GM12878 (cell line): ENCODE results near the gene POU3F3. TPM values are rescaled to one million over a fixed set of nuclear protein-coding genes. Genes with fewer than 3 reads are reported as not detected.

ENCODE experiments used
- ATAC-seq: fragments of 200-7000 bp; cut with Tn5 transposase; 3 replicates; pipeline ENCODE4 v1.9.1; 2020; ENCODE audit warnings: mild to moderate bottlenecking, moderate library complexity
- BruUV-seq: library from RNA; stranded (reverse); fragments of 400-500 nt; replicated peaks from 2 replicates; lab custom pipeline; 2021; lab: Mats Ljungman, UMichigan
- CTCF ChIA-PET: fragments of 300-600 bp; sonication (Branson Sonifier 250); formaldehyde crosslinking; extraction: SDS; loops from one replicate; lab custom pipeline; 2021; ENCODE audit warnings: inconsistent platforms; lab: Yijun Ruan, JAX
- POLR2A ChIA-PET: fragments of 350-600 bp; formaldehyde crosslinking; extraction: SDS; loops from one replicate; lab custom pipeline; 2021; ENCODE audit warnings: inconsistent platforms; lab: Charles Lee
- RAD21 ChIA-PET: fragments of 300-600 bp; sonication (Branson Sonifier 250); formaldehyde crosslinking; loops from one replicate; lab custom pipeline; 2023; ENCODE audit warnings: antibody characterized with exemption; ENCODE audit not compliant: unreplicated experiment; lab: Charles Lee
- SMC1A ChIA-PET: fragments of 300-600 bp; sonication (Branson Sonifier 250); formaldehyde crosslinking; loops from one replicate; lab custom pipeline; 2023; ENCODE audit not compliant: unreplicated experiment, uncharacterized antibody; lab: Charles Lee
- DNase-seq: peaks from one replicate; pipeline ENCODE4 v3.0.0-alpha.2; 2011; ENCODE audit warnings: low read depth, low spot score
- FAIRE-seq: peaks from 3 replicates; lab custom pipeline; 2011; peaks lifted over from hg19 to GRCh38; lab: Jason Lieb, UNC
- H2AFZ ChIP-seq: 2 replicates; pipeline ENCODE4 v1.6.0; 2011; ENCODE audit warnings: low read depth, low read length, control low read depth; ENCODE audit not compliant: control insufficient read depth
- H3K27ac ChIP-seq: 2 replicates; pipeline ENCODE4 v1.5.1; 2011; ENCODE audit warnings: control low read depth; ENCODE audit not compliant: control insufficient read depth, insufficient read depth
- H3K27me3 ChIP-seq, 2 experiments: replicated peaks in 1 of 2; 2 replicates each; pipeline versions ENCODE4 v1.6.0 to v1.6.1; 2011; ENCODE audit warnings: low read length in 1 of 2; ENCODE audit not compliant: control insufficient read depth in 2 of 2, insufficient read depth in 2 of 2
- H3K36me3 ChIP-seq, 2 experiments: 2 replicates each; pipeline ENCODE4 v1.5.1; 2011; ENCODE audit warnings: low read length in 1 of 2; ENCODE audit not compliant: control insufficient read depth in 2 of 2, insufficient read depth in 2 of 2
- H3K4me1 ChIP-seq: 2 replicates; pipeline ENCODE4 v1.6.1; 2011; ENCODE audit warnings: mild to moderate bottlenecking, low read length, moderate library complexity, mixed read lengths; ENCODE audit not compliant: control insufficient read depth, insufficient read depth
- H3K4me2 ChIP-seq: 2 replicates; pipeline ENCODE4 v1.6.0; 2011; ENCODE audit warnings: control low read depth; ENCODE audit not compliant: control insufficient read depth, insufficient read depth
- H3K4me3 ChIP-seq: fragments of 200-600 bp; sonication (generic); 2 replicates; pipeline ENCODE4 v1.5.1; 2016
- H3K79me2 ChIP-seq: 2 replicates; pipeline ENCODE4 v1.6.0; 2011; ENCODE audit warnings: low read length; ENCODE audit not compliant: control insufficient read depth, insufficient read depth
- H3K9ac ChIP-seq: 2 replicates; pipeline ENCODE4 v1.8.0; 2011; ENCODE audit warnings: low read length, control low read depth, mixed read lengths; ENCODE audit not compliant: control insufficient read depth, insufficient read depth
- H3K9me3 ChIP-seq: replicated peaks from 3 replicates; pipeline ENCODE4 v1.5.1; 2011; ENCODE audit warnings: mild to moderate bottlenecking, low read length; ENCODE audit not compliant: control insufficient read depth, insufficient read depth
- H4K20me1 ChIP-seq: 2 replicates; pipeline ENCODE4 v1.6.0; 2011; ENCODE audit not compliant: control insufficient read depth, insufficient read depth
- PML ChIP-seq: IDR thresholded peaks from 2 replicates; pipeline ENCODE4 v1.6.1; 2012; ENCODE audit warnings: low read length, inconsistent platforms
- SMAD5 ChIP-seq: IDR thresholded peaks from 2 replicates; pipeline ENCODE4 v1.6.1; 2016; ENCODE audit warnings: antibody characterized with exemption, low read depth
- ZNF207 ChIP-seq: fragments of 450-650 bp; IDR thresholded peaks from 2 replicates; pipeline ENCODE4 v1.6.1; 2014; ENCODE audit warnings: antibody characterized with exemption, mild to moderate bottlenecking, borderline replicate concordance
- ZSCAN29 ChIP-seq: fragments of 450-650 bp; IDR thresholded peaks from 2 replicates; pipeline ENCODE4 v1.6.1; 2017; ENCODE audit warnings: mild to moderate bottlenecking, moderate library complexity
- WGBS: methylation state at CpG from one replicate; pipeline ENCODE4 v1.1.6; 2016; ENCODE audit warnings: low lambda C conversion rate; ENCODE audit not compliant: insufficient replicate concordance, insufficient coverage; ENCODE audit errors: missing lambda C conversion rate; 5-methylcytosine and 5-hydroxymethylcytosine counted together
- in situ Hi-C: fragments of 300-500 bp; cut with MboI; formaldehyde crosslinking; loops from 9 replicates; pipeline ENCODE4 v1.14.3; 2018; ENCODE audit warnings: mixed read lengths
- intact Hi-C: fragments of 100-400 bp; cut with micrococcal nuclease; formaldehyde crosslinking; loops from one replicate; pipeline ENCODE4 v1.14.2; 2022; ENCODE audit not compliant: unreplicated experiment
- polyA plus RNA-seq, 11 experiments: library from polyadenylated mRNA; depleted of rRNA in 4 of 11; unstranded in 6 of 11; stranded (reverse) in 5 of 11; fragments of >200 nt; fragmentation: Nextera tagmentation in 4 of 11; fragmentation: Illumina TruSeq in 1 of 11; extraction: Ambion mirVana in 4 of 11; extraction: Trizol in 1 of 11; gene quantifications; 1 replicate in 1 of 11; 2 replicates in 10 of 11; pipeline versions ENCODE4 v1.2.1 to v1.2.3, GENCODE V29; 2011 to 2016; ENCODE audit warnings: inconsistent platforms in 2 of 11, missing spikeins in 2 of 11, low read depth in 1 of 11
- total RNA-seq, 4 experiments: library from RNA; depleted of rRNA in 3 of 4; stranded (reverse); fragments of >200 nt in 3 of 4; fragmentation: Illumina TruSeq in 1 of 4; extraction: Trizol in 1 of 4; gene quantifications; 2 replicates each; pipeline versions ENCODE4 v1.2.1 to v1.2.3, GENCODE V29; 2013 to 2021
- TF ChIP-seq, protein P1 (sequence below): fragments of 450-650 bp; IDR thresholded peaks from 2 replicates; pipeline ENCODE4 v1.6.1; 2014; ENCODE audit warnings: mild to moderate bottlenecking
- TF ChIP-seq, protein P2 (sequence below): IDR thresholded peaks from 2 replicates; pipeline ENCODE4 v1.6.1; 2011; ENCODE audit warnings: borderline replicate concordance, low read depth, mild to moderate bottlenecking, moderate library complexity, mixed read lengths, low read length; ENCODE audit not compliant: insufficient read depth; ENCODE audit errors: extremely low read length

Gene POU3F3
- total and polyA plus RNA-seq, 10 of the 15 experiments (the other 5 are each of a cell fraction or from before 2014, with no cell fraction given): not detected

DNA sequence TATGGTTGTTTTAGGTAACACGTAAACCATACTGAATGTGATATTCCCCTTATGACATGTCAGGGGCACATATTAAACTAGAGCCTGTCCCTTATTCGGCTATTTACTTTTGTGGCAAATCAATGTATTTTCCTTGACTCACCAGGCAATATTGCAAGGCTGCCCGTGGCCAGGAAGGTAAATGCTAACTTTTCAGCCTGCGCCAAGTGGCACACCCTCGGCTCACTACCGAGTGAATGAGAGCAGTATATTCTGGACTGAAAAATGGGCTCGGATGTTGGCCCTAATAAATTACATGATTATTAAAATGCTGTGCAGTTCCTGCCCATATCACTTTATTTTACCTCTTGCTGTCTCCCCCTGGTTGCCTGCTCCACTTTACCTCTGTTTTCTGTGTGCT is 46.7 kb downstream of the POU3F3 start:
- ChIA-PET CTCF (no interaction called here), SMC1A (no interaction called here), RAD21 (no interaction called here), POLR2A (no interaction called here)
- 48% methylated on average over 7 of the region's 7 CpGs for WGBS
- no peaks in the 10 kb centered on the region for H3K4me1 ChIP-seq
- no peak overlapping the region for H3K27ac ChIP-seq
- H2AFZ ChIP-seq: no peak overlapping the region
- H3K79me2 ChIP-seq: no peaks in the 10 kb centered on the region
- FAIRE-seq (no peak), DNase-seq (no peak), ATAC-seq (no peak)
- H3K4me3 ChIP-seq: no peak overlapping the region
- H3K4me2 ChIP-seq: no peak overlapping the region
- no peaks in the 10 kb centered on the region for H3K9me3 ChIP-seq
- peaks cover 0 to 2% of the 10 kb centered on the region in 2 experiments; a peak in 2 of 4 replicates for H3K27me3 ChIP-seq
- H3K36me3 ChIP-seq: no peaks in the 10 kb centered on the region
- intact Hi-C loops: no loop called here
- in situ Hi-C loops: no loop called here
- TF ChIP-seq, protein P1, sequence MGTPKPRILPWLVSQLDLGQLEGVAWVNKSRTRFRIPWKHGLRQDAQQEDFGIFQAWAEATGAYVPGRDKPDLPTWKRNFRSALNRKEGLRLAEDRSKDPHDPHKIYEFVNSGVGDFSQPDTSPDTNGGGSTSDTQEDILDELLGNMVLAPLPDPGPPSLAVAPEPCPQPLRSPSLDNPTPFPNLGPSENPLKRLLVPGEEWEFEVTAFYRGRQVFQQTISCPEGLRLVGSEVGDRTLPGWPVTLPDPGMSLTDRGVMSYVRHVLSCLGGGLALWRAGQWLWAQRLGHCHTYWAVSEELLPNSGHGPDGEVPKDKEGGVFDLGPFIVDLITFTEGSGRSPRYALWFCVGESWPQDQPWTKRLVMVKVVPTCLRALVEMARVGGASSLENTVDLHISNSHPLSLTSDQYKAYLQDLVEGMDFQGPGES: no peak
- TF ChIP-seq, protein P2, sequence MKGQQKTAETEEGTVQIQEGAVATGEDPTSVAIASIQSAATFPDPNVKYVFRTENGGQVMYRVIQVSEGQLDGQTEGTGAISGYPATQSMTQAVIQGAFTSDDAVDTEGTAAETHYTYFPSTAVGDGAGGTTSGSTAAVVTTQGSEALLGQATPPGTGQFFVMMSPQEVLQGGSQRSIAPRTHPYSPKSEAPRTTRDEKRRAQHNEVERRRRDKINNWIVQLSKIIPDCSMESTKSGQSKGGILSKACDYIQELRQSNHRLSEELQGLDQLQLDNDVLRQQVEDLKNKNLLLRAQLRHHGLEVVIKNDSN: no peak
- no TSS peak for BruUV-seq
- H4K20me1 ChIP-seq: no peaks in the 10 kb centered on the region
- H3K9ac ChIP-seq: no peak overlapping the region

DNA sequence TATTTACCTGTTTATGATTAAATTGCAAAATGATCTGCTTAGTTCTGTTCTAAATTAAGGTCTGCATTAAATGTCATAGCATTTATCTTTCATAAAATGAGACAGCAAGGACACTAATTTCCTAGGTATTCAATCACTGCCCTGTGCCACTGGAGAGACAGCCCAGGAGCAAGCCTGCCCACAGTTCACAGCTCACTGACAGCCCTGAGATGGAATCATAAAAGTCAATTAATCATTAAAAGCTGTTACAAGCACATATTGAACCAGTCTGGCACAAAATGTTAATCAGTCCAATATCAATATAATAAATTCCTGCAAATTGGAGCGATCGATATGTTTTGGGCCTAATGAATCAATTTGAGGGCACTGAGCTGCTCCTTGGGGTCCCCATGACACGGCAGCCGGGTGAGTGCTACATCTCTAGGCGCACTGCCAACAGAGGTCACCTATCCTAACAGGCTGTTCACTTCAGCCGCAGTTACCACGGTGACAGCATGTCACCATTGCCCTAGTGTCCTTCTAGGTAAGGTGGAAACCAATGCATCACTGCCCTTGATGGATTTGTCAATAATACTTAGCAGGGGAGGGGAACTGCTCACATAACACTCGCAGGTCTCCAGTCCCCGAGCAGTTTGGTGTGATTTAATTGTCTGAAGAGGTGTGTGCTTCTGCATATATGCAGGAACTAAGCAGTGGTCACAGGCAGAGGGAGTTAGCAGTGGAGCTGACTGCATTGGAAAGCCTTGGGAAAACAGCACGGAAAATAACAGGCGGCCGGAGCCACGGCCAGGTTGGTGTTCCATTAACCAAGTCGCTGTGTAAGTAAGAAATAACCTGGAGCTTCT is 47.3 kb downstream of the POU3F3 start:
- no peak for TF ChIP-seq PML
- TF ChIP-seq ZSCAN29: no peak
- TF ChIP-seq ZNF207: no peak
- no peak for TF ChIP-seq SMAD5
- Histone ChIP-seq H3K36me3 (no peaks in the 10 kb centered on the region), H3K27me3 (no peaks in the 10 kb centered on the region; a peak in 1 of 4 replicates), H3K9me3 (no peaks in the 10 kb centered on the region), H4K20me1 (no peaks in the 10 kb centered on the region), H2AFZ (no peak overlapping the region), H3K27ac (no peak overlapping the region), H3K4me2 (no peak overlapping the region), H3K79me2 (no peaks in the 10 kb centered on the region), H3K4me3 (no peak overlapping the region), H3K9ac (no peak overlapping the region), H3K4me1 (no peaks in the 10 kb centered on the region)
- POLR2A ChIA-PET: no interaction called here
- CTCF ChIA-PET: no interaction called here
- FAIRE-seq (no peak), DNase-seq (no peak), ATAC-seq (no peak)
- intact Hi-C loops (no loop called here), in situ Hi-C loops (no loop called here)
- no TSS peak for BruUV-seq
- SMC1A ChIA-PET: no interaction called here
- RAD21 ChIA-PET: no interaction called here
- WGBS: 50% methylated on average over 14 of the region's 14 CpGs
